Neural cell (in vitro differentiated cells): Measurements from ENCODE around the gene C12orf75. TPM values are rescaled to one million over a fixed set of nuclear protein-coding genes. Genes with fewer than 3 reads are reported as not detected.
A peak's percentile ranks its signal among the peaks of the same experiment; 100 is the strongest.

ENCODE experiments used
- H2AFZ ChIP-seq: fragments of 200-600, 300-800 bp; sonication (generic), shearing (Covaris generic); 2 replicates; pipeline ENCODE4 v1.6.0; 2014; ENCODE audit warnings: low read depth, mild to moderate bottlenecking, antibody characterized with exemption, low read length, moderate library complexity
- H3F3A ChIP-seq: fragments of 200-600 bp; shearing (Covaris generic); 2 replicates; pipeline ENCODE4 v1.6.1; 2016; ENCODE audit warnings: mild to moderate bottlenecking, moderate library complexity, mixed read lengths, antibody characterized with exemption, low read length; ENCODE audit not compliant: insufficient read depth, poor library complexity, severe bottlenecking
- H3K27ac ChIP-seq: fragments of 200-600, 300-800 bp; sonication (generic), shearing (Covaris generic); 2 replicates; pipeline ENCODE4 v1.5.1; 2014; ENCODE audit warnings: mild to moderate bottlenecking, low read length, moderate library complexity
- H3K27me3 ChIP-seq: fragments of 300-800, 200-600 bp; sonication (generic), shearing (Covaris generic); 2 replicates; pipeline ENCODE4 v1.6.0; 2014; ENCODE audit warnings: mild to moderate bottlenecking, low read depth, low read length, moderate library complexity; ENCODE audit not compliant: insufficient read depth
- H3K36me3 ChIP-seq: fragments of 300-800, 200-600 bp; sonication (generic), shearing (Covaris generic); 2 replicates; pipeline ENCODE4 v1.5.1; 2014; ENCODE audit warnings: mild to moderate bottlenecking, antibody characterized with exemption, low read length, moderate library complexity; ENCODE audit not compliant: insufficient read depth
- H3K4me2 ChIP-seq: fragments of 300-800, 200-600 bp; sonication (generic), shearing (Covaris generic); 2 replicates; pipeline ENCODE4 v1.6.0; 2014; ENCODE audit warnings: mild to moderate bottlenecking, low read length
- H3K4me3 ChIP-seq: fragments of 300-800, 200-600 bp; sonication (generic), shearing (Covaris generic); 2 replicates; pipeline ENCODE4 v1.5.1; 2014; ENCODE audit warnings: mild to moderate bottlenecking, low read length, moderate library complexity
- H3K79me2 ChIP-seq: fragments of 200-600 bp; shearing (Covaris generic); replicated peaks from 2 replicates; pipeline ENCODE4 v1.6.0; 2014; ENCODE audit warnings: mild to moderate bottlenecking, low read length, moderate library complexity; ENCODE audit not compliant: insufficient read depth
- H3K9ac ChIP-seq: fragments of 300-800, 200-600 bp; sonication (generic), shearing (Covaris generic); 2 replicates; pipeline ENCODE4 v1.6.1; 2016; ENCODE audit warnings: mild to moderate bottlenecking, low read length, mixed read lengths
- H3K9me2 ChIP-seq: fragments of 200-600 bp; shearing (Covaris generic); 2 replicates; pipeline ENCODE4 v1.6.1; 2016; ENCODE audit warnings: mild to moderate bottlenecking, low read length, mixed read lengths; ENCODE audit not compliant: insufficient read depth
- H3K9me3 ChIP-seq: fragments of 200-600, 300-800 bp; sonication (generic), shearing (Covaris generic); 2 replicates; pipeline ENCODE4 v1.6.1; 2016; ENCODE audit warnings: mild to moderate bottlenecking, mixed run types, low read length, moderate library complexity, mixed read lengths
- H4K20me1 ChIP-seq: fragments of 200-600 bp; shearing (Covaris generic); 2 replicates; pipeline ENCODE4 v1.6.1; 2016; ENCODE audit warnings: mild to moderate bottlenecking, mixed run types; ENCODE audit not compliant: insufficient read depth
- CTCF ChIP-seq: fragments of 450-650 bp; IDR thresholded peaks from 2 replicates; pipeline ENCODE4 v1.5.1; 2014; ENCODE audit warnings: antibody characterized with exemption, mild to moderate bottlenecking, moderate library complexity; ENCODE audit not compliant: poor library complexity, severe bottlenecking
- EZH2 ChIP-seq: fragments of 200-600, 300-800 bp; shearing (Covaris generic), sonication (generic); IDR thresholded peaks from 2 replicates; pipeline ENCODE4 v1.6.1; 2014; ENCODE audit warnings: antibody characterized with exemption, low read length, borderline replicate concordance, mild to moderate bottlenecking; ENCODE audit not compliant: insufficient read depth, poor library complexity, severe bottlenecking
- MXI1 ChIP-seq: fragments of 450-650 bp; conservative IDR thresholded peaks from 2 replicates; pipeline ENCODE4 v1.6.1; 2014; ENCODE audit warnings: antibody characterized with exemption, mild to moderate bottlenecking; ENCODE audit not compliant: poor library complexity, severe bottlenecking
- POLR2AphosphoS5 ChIP-seq: IDR thresholded peaks from 2 replicates; pipeline ENCODE4 v1.6.1; 2012
- RAD21 ChIP-seq: fragments of 450-650 bp; conservative IDR thresholded peaks from 2 replicates; pipeline ENCODE4 v1.6.1; 2014; ENCODE audit warnings: antibody characterized with exemption, mild to moderate bottlenecking, moderate library complexity
- REST ChIP-seq: IDR thresholded peaks from 2 replicates; pipeline ENCODE4 v1.6.1; 2012; ENCODE audit warnings: borderline replicate concordance
- SMC3 ChIP-seq: fragments of 450-650 bp; conservative IDR thresholded peaks from 2 replicates; pipeline ENCODE4 v1.6.1; 2014; ENCODE audit warnings: antibody characterized with exemption, mild to moderate bottlenecking, moderate library complexity; ENCODE audit not compliant: poor library complexity
- polyA plus RNA-seq: library from polyadenylated mRNA; depleted of rRNA; stranded (reverse); fragments of >200 nt; gene quantifications from 2 replicates; pipeline ENCODE4 v1.2.3, GENCODE V29; 2014

C12orf75 gene
- polyA plus RNA-seq, 1 donor from 2014 or later, result 25.2 TPM

GRCh38 chr12:105329926-105330282 is 587 bp upstream of the C12orf75 start:
- Histone ChIP-seq H3K4me2 (no peak overlapping the region), H3F3A (no peaks in the 10 kb centered on the region), H3K79me2 (peaks cover 21% of the 10 kb centered on the region), H3K9me2 (no peaks in the 10 kb centered on the region), H3K27ac (no peak overlapping the region), H3K9me3 (no peaks in the 10 kb centered on the region), H4K20me1 (no peaks in the 10 kb centered on the region), H3K4me3 (peak overlapping the region; percentile 87), H2AFZ (no peak overlapping the region), H3K36me3 (no peaks in the 10 kb centered on the region), H3K27me3 (no peaks in the 10 kb centered on the region), H3K9ac (no peak overlapping the region)
- TF ChIP-seq CTCF (no peak), REST (no peak), EZH2 (no peak), RAD21 (no peak), MXI1 (no peak), POLR2AphosphoS5 (no peak), SMC3 (no peak)

- Histone ChIP-seq H3K9me2 (no peaks in the 10 kb centered on the region), H3K4me2 (peak overlapping the region; percentile 65), H2AFZ (peak overlapping the region; percentile 56), H3K9ac (peak overlapping the region; percentile 57), H3K36me3 (no peaks in the 10 kb centered on the region), H3K27me3 (no peaks in the 10 kb centered on the region), H3K27ac (no peak overlapping the region), H3K9me3 (no peaks in the 10 kb centered on the region), H3K79me2 (peaks cover 25% of the 10 kb centered on the region), H3F3A (no peaks in the 10 kb centered on the region), H4K20me1 (no peaks in the 10 kb centered on the region), H3K4me3 (peak overlapping the region; percentile 87)
- peak; percentile 18 for TF ChIP-seq CTCF
- TF ChIP-seq EZH2, result no peak
Observed at GRCh38 chr12:105330931-105331804, 677 bp downstream of the C12orf75 start.
